Liver (tissue), 9 donors: Measurements from ENCODE around the gene SFXN3. TPM values are rescaled to one million over a fixed set of nuclear protein-coding genes. Genes with fewer than 3 reads are reported as not detected.

ENCODE experiments used
- DNase-seq: peaks from one replicate; pipeline ENCODE4 v3.0.0-alpha.2; 2017; ENCODE audit warnings: low spot score
- H3K27ac ChIP-seq, 2 donors: one replicate each; pipeline ENCODE4 v1.7.0; 2013; ENCODE audit warnings: inconsistent platforms in 2 of 2, low read length in 2 of 2, control low read depth in 1 of 2, low read depth in 1 of 2, mild to moderate bottlenecking in 1 of 2
- H3K27me3 ChIP-seq, 4 donors: one replicate each; pipeline versions ENCODE4 v1.6.1 to v1.7.0; 2013; ENCODE audit warnings: low read length in 3 of 4, inconsistent platforms in 1 of 4, mild to moderate bottlenecking in 1 of 4, moderate library complexity in 1 of 4; ENCODE audit not compliant: control insufficient read depth in 4 of 4, insufficient read depth in 4 of 4
- H3K36me3 ChIP-seq, 4 donors: one replicate each; pipeline versions ENCODE4 v1.6.1 to v1.7.0; 2013; ENCODE audit warnings: low read length in 3 of 4, mild to moderate bottlenecking in 3 of 4, low read depth in 1 of 4, moderate library complexity in 1 of 4; ENCODE audit not compliant: control insufficient read depth in 4 of 4, insufficient read depth in 3 of 4
- H3K4me1 ChIP-seq, 4 donors: one replicate each; pipeline versions ENCODE4 v1.6.1 to v1.7.0; 2013; ENCODE audit warnings: low read length in 3 of 4, mild to moderate bottlenecking in 3 of 4, moderate library complexity in 1 of 4; ENCODE audit not compliant: control insufficient read depth in 4 of 4, insufficient read depth in 4 of 4
- H3K4me3 ChIP-seq, 3 donors: one replicate each; pipeline versions ENCODE4 v1.6.1 to v1.7.0; 2013; ENCODE audit warnings: low read length in 3 of 3, control low read depth in 1 of 3, low read depth in 1 of 3, mild to moderate bottlenecking in 1 of 3
- H3K9ac ChIP-seq, 2 donors: one replicate each; pipeline ENCODE4 v1.7.0; 2013; ENCODE audit warnings: low read length in 2 of 2, mild to moderate bottlenecking in 2 of 2, moderate library complexity in 2 of 2, control low read depth in 1 of 2, low read depth in 1 of 2
- H3K9me3 ChIP-seq, 4 donors: one replicate each; pipeline versions ENCODE4 v1.6.1 to v1.7.0; 2013; ENCODE audit warnings: low read length in 3 of 4; ENCODE audit not compliant: control insufficient read depth in 4 of 4
- EGR1 ChIP-seq, 2 donors: IDR thresholded peaks; 2 replicates each; pipeline ENCODE4 v1.6.1; 2016 to 2018; ENCODE audit warnings: antibody characterized with exemption in 2 of 2, low read depth in 2 of 2
- FOXA1 ChIP-seq: IDR thresholded peaks from 2 replicates; pipeline ENCODE4 v1.6.1; 2016; ENCODE audit warnings: antibody characterized with exemption
- FOXA2 ChIP-seq: IDR thresholded peaks from 2 replicates; pipeline ENCODE4 v1.6.1; 2016; ENCODE audit warnings: antibody characterized with exemption
- GABPA ChIP-seq, 2 donors: IDR thresholded peaks in 1 of 2; conservative IDR thresholded peaks in 1 of 2; 2 replicates each; pipeline ENCODE4 v1.6.1; 2016; ENCODE audit warnings: antibody characterized with exemption in 2 of 2, mild to moderate bottlenecking in 1 of 2, moderate library complexity in 1 of 2
- HNF4A ChIP-seq, 2 donors: conservative IDR thresholded peaks; 2 replicates each; pipeline ENCODE4 v1.6.1; 2016; ENCODE audit warnings: antibody characterized with exemption in 2 of 2, mild to moderate bottlenecking in 2 of 2
- HNF4G ChIP-seq: IDR thresholded peaks from 2 replicates; pipeline ENCODE4 v1.6.1; 2016; ENCODE audit warnings: antibody characterized with exemption
- JUND ChIP-seq, 2 donors: IDR thresholded peaks; 2 replicates each; pipeline ENCODE4 v1.6.1; 2016; ENCODE audit warnings: antibody characterized with exemption in 2 of 2
- NR2F2 ChIP-seq: IDR thresholded peaks from 2 replicates; pipeline ENCODE4 v1.6.1; 2016; ENCODE audit warnings: antibody characterized with exemption
- RAD21 ChIP-seq, 2 donors: IDR thresholded peaks; 2 replicates each; pipeline ENCODE4 v1.6.1; 2016; ENCODE audit warnings: antibody characterized with exemption in 2 of 2, mild to moderate bottlenecking in 2 of 2
- SP1 ChIP-seq: IDR thresholded peaks from 2 replicates; pipeline ENCODE4 v1.6.1; 2018; ENCODE audit warnings: antibody characterized with exemption, mild to moderate bottlenecking
- TAF1 ChIP-seq: conservative IDR thresholded peaks from 2 replicates; pipeline ENCODE4 v1.6.1; 2016; ENCODE audit warnings: antibody characterized with exemption, mild to moderate bottlenecking
- YY1 ChIP-seq: IDR thresholded peaks from 2 replicates; pipeline ENCODE4 v1.6.1; 2016; ENCODE audit warnings: antibody characterized with exemption, mild to moderate bottlenecking
- WGBS: extraction: QIAGEN DNeasy Blood & Tissue Kit; methylation state at CpG from one replicate; pipeline ENCODE4 v1.1.7; 2013; 5-methylcytosine and 5-hydroxymethylcytosine counted together
- polyA plus RNA-seq, 2 donors: library from polyadenylated mRNA; stranded (reverse) in 1 of 2; unstranded in 1 of 2; fragments of 200-250 nt in 1 of 2; fragments of >200 nt in 1 of 2; fragmentation: Nextera tagmentation in 1 of 2; extraction: Ambion mirVana in 1 of 2; gene quantifications; one replicate each; pipeline versions ENCODE4 v1.2.1 to v1.2.3, GENCODE V29; 2013 to 2015
- total RNA-seq, 2 donors: library from RNA; depleted of rRNA; stranded (reverse); fragments of >200 nt; gene quantifications; one replicate each; pipeline ENCODE4 v1.2.3, GENCODE V29; 2014
- TF ChIP-seq, protein P1 (sequence below): fragments of 150-350 bp; IDR thresholded peaks from 2 replicates; pipeline ENCODE4 v1.5.1; 2017; ENCODE audit warnings: improper control_type of control experiment, low read depth, low read length; ENCODE audit not compliant: missing input control
- TF ChIP-seq, protein P2 (sequence below): IDR thresholded peaks from 2 replicates; pipeline ENCODE4 v1.6.1; 2016; ENCODE audit warnings: antibody characterized with exemption, mild to moderate bottlenecking
- TF ChIP-seq, protein P3 (sequence below): IDR thresholded peaks from 2 replicates; pipeline ENCODE4 v1.6.1; 2016; ENCODE audit warnings: antibody characterized with exemption
- TF ChIP-seq, protein P4 (sequence below): IDR thresholded peaks from 2 replicates; pipeline ENCODE4 v1.6.1; 2016; ENCODE audit warnings: antibody characterized with exemption
- donor health status: healthy.
- donor health status: healthy.
- donor health status: healthy.
- donor health status: healthy.
- donor health status: healthy.

The SFXN3 gene
- total and polyA plus RNA-seq, 4 donors, result 1.7 to 11.1 (median 6.3) TPM

GRCh38 chr10:101029520-101030295 is 1.3 kb upstream of the SFXN3 start:
- 70% methylated on average over 27 of the region's 27 CpGs for WGBS
- H3K4me1 ChIP-seq, result peaks cover 4 to 24% (median 18%) of the 10 kb centered on the region in 4 donors
- no peak for TF ChIP-seq EGR1 (IDR thresholded peaks at IDR 0.05; ENCODE audit: low read depth in 2 of 2)
- no peak for TF ChIP-seq FOXA1
- TF ChIP-seq, protein P1, sequence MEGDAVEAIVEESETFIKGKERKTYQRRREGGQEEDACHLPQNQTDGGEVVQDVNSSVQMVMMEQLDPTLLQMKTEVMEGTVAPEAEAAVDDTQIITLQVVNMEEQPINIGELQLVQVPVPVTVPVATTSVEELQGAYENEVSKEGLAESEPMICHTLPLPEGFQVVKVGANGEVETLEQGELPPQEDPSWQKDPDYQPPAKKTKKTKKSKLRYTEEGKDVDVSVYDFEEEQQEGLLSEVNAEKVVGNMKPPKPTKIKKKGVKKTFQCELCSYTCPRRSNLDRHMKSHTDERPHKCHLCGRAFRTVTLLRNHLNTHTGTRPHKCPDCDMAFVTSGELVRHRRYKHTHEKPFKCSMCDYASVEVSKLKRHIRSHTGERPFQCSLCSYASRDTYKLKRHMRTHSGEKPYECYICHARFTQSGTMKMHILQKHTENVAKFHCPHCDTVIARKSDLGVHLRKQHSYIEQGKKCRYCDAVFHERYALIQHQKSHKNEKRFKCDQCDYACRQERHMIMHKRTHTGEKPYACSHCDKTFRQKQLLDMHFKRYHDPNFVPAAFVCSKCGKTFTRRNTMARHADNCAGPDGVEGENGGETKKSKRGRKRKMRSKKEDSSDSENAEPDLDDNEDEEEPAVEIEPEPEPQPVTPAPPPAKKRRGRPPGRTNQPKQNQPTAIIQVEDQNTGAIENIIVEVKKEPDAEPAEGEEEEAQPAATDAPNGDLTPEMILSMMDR, result no peak
- TF ChIP-seq YY1, result no peak
- TF ChIP-seq, protein P2, sequence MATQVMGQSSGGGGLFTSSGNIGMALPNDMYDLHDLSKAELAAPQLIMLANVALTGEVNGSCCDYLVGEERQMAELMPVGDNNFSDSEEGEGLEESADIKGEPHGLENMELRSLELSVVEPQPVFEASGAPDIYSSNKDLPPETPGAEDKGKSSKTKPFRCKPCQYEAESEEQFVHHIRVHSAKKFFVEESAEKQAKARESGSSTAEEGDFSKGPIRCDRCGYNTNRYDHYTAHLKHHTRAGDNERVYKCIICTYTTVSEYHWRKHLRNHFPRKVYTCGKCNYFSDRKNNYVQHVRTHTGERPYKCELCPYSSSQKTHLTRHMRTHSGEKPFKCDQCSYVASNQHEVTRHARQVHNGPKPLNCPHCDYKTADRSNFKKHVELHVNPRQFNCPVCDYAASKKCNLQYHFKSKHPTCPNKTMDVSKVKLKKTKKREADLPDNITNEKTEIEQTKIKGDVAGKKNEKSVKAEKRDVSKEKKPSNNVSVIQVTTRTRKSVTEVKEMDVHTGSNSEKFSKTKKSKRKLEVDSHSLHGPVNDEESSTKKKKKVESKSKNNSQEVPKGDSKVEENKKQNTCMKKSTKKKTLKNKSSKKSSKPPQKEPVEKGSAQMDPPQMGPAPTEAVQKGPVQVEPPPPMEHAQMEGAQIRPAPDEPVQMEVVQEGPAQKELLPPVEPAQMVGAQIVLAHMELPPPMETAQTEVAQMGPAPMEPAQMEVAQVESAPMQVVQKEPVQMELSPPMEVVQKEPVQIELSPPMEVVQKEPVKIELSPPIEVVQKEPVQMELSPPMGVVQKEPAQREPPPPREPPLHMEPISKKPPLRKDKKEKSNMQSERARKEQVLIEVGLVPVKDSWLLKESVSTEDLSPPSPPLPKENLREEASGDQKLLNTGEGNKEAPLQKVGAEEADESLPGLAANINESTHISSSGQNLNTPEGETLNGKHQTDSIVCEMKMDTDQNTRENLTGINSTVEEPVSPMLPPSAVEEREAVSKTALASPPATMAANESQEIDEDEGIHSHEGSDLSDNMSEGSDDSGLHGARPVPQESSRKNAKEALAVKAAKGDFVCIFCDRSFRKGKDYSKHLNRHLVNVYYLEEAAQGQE, result no peak
- no peak for TF ChIP-seq HNF4A (conservative IDR thresholded peaks at IDR 0.05)
- TF ChIP-seq NR2F2, result no peak
- no peak for TF ChIP-seq TAF1
- no peak for TF ChIP-seq JUND (IDR thresholded peaks at IDR 0.05)
- no peak for TF ChIP-seq GABPA (IDR thresholded peaks at IDR 0.05 in 1 of 2, conservative IDR thresholded peaks at IDR 0.05 in 1 of 2)
- TF ChIP-seq FOXA2, result no peak
- TF ChIP-seq SP1, result no peak
- TF ChIP-seq, protein P3, sequence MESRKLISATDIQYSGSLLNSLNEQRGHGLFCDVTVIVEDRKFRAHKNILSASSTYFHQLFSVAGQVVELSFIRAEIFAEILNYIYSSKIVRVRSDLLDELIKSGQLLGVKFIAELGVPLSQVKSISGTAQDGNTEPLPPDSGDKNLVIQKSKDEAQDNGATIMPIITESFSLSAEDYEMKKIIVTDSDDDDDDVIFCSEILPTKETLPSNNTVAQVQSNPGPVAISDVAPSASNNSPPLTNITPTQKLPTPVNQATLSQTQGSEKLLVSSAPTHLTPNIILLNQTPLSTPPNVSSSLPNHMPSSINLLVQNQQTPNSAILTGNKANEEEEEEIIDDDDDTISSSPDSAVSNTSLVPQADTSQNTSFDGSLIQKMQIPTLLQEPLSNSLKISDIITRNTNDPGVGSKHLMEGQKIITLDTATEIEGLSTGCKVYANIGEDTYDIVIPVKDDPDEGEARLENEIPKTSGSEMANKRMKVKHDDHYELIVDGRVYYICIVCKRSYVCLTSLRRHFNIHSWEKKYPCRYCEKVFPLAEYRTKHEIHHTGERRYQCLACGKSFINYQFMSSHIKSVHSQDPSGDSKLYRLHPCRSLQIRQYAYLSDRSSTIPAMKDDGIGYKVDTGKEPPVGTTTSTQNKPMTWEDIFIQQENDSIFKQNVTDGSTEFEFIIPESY, result no peak
- H3K36me3 ChIP-seq, result no peaks in the 10 kb centered on the region
- no peak for DNase-seq
- no peaks in the 10 kb centered on the region for H3K9me3 ChIP-seq
- H3K27me3 ChIP-seq, result no peaks in the 10 kb centered on the region
- no peak overlapping the region for H3K4me3 ChIP-seq
- H3K27ac ChIP-seq, result no peak overlapping the region
- no peak overlapping the region for H3K9ac ChIP-seq

DNA sequence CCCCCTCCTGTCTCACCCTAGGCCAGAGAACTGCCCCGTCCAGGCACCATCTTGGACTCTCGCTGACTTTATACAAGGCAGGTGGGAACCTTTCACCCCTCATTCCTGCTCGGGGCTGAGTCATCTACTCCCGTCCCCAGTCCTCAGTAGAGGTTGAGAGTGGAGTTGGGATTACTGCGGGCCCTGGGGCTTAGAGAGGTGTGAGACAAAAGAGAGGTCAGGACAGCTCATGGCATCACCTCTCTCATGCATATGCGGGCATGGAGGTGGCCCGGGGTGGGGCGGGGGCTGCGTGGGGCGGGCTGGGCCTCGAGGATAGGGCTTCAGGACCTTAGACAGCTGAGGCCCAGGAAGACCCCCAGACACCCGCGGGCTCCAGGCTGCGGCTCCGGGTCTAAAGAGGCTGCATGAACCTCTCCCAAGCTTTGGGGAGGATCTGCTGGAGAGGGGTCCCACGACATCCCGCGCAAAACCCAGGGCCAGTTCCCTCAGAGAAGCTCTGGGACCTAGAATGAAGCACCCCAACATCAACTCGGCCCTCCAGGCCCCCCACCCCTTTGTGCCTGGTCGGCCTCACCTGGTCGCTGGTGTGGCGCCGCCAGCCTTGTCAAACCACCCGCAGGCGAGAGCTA is 422 bp upstream of the SFXN3 start:
- H3K4me1 ChIP-seq, result peaks cover 4 to 24% (median 18%) of the 10 kb centered on the region in 4 donors
- no peak overlapping the region for H3K27ac ChIP-seq
- DNase-seq, result no peak
- no peaks in the 10 kb centered on the region for H3K9me3 ChIP-seq
- peak overlapping the region in 2 of 3 donors; percentile 67 to 83 for H3K4me3 ChIP-seq
- H3K9ac ChIP-seq, result no peak overlapping the region
- WGBS, result 17% methylated on average over 25 of the region's 25 CpGs
- no peaks in the 10 kb centered on the region for H3K27me3 ChIP-seq
- peaks cover 0 to 3% (median 0%) of the 10 kb centered on the region in 4 donors for H3K36me3 ChIP-seq
- TF ChIP-seq EGR1 (IDR thresholded peaks at IDR 0.05; ENCODE audit: low read depth in 2 of 2), result no peak
- no peak for TF ChIP-seq TAF1
- TF ChIP-seq SP1, result no peak
- TF ChIP-seq HNF4G, result no peak
- TF ChIP-seq FOXA2, result no peak
- no peak for TF ChIP-seq FOXA1
- no peak for TF ChIP-seq JUND (IDR thresholded peaks at IDR 0.05)
- no peak for TF ChIP-seq HNF4A (conservative IDR thresholded peaks at IDR 0.05)
- TF ChIP-seq, protein P4, sequence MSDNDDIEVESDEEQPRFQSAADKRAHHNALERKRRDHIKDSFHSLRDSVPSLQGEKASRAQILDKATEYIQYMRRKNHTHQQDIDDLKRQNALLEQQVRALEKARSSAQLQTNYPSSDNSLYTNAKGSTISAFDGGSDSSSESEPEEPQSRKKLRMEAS, result no peak
- TF ChIP-seq NR2F2, result no peak
- no peak for TF ChIP-seq RAD21 (IDR thresholded peaks at IDR 0.05)
- TF ChIP-seq, protein P3, result no peak
- no peak for TF ChIP-seq GABPA (IDR thresholded peaks at IDR 0.05 in 1 of 2, conservative IDR thresholded peaks at IDR 0.05 in 1 of 2)
- TF ChIP-seq, protein P2, result no peak
